ENCODE measurements around the gene C11orf97.
"Not testable (repeated sequence)": the region's sequence is repeated elsewhere in the genome, so short reads cannot be mapped to it uniquely, and the experiment has no call there.

Gene C11orf97

GRCh38 chr11:94501522-94501921, 10.7 kb upstream of the C11orf97 start:
- Histone ChIP-seq H3K4me1 (ENCODE audit: control insufficient read depth, insufficient read depth, low read length) (no peaks in the 10 kb centered on the region), H3K27me3 (ENCODE audit: control insufficient read depth, insufficient read depth, low read length) (no peaks in the 10 kb centered on the region), H3K36me3 (ENCODE audit: control insufficient read depth, insufficient read depth, low read length) (no peaks in the 10 kb centered on the region; the same call in 1 of the 2 replicates), H3K4me3 (ENCODE audit: low read length) (no peak overlapping the region), H3K27ac (ENCODE audit: low read length) (no peak overlapping the region), H3K9me3 (ENCODE audit: control insufficient read depth, insufficient read depth, low read length) (no peaks in the 10 kb centered on the region)
- WGBS (ENCODE audit: insufficient coverage, insufficient read length): no CpG with 5 or more reads among the region's 2 CpGs
- DNase-seq (ENCODE audit: low read depth, low spot score): no peak

GRCh38 chr11:94504689-94505293, 7.5 kb upstream of the C11orf97 start:
- no CpG with 5 or more reads among the region's 3 CpGs for WGBS (ENCODE audit: insufficient coverage, insufficient read length)
- no peak overlapping the region for H3K4me3 ChIP-seq (ENCODE audit: low read length)

GRCh38 chr11:94506513-94506912, 5.7 kb upstream of the C11orf97 start:
- H3K36me3 ChIP-seq (ENCODE audit: control insufficient read depth, insufficient read depth, low read length); H3K27me3 ChIP-seq (ENCODE audit: control insufficient read depth, insufficient read depth, low read length); H3K27ac ChIP-seq (ENCODE audit: low read length); H3K9me3 ChIP-seq (ENCODE audit: control insufficient read depth, insufficient read depth, low read length); DNase-seq (ENCODE audit: low read depth, low spot score); H3K4me3 ChIP-seq (ENCODE audit: low read length); H3K4me1 ChIP-seq (ENCODE audit: control insufficient read depth, insufficient read depth, low read length): not testable (repeated sequence)
- no CpG with 5 or more reads among the region's 5 CpGs for WGBS (ENCODE audit: insufficient coverage, insufficient read length)

More at GRCh38 chr11:94504689-94505293, 7.5 kb upstream of the C11orf97 start:
- no peak for DNase-seq (ENCODE audit: low read depth, low spot score)
- no peaks in the 10 kb centered on the region for H3K9me3 ChIP-seq (ENCODE audit: control insufficient read depth, insufficient read depth, low read length)
- H3K4me1 ChIP-seq (ENCODE audit: control insufficient read depth, insufficient read depth, low read length): no peaks in the 10 kb centered on the region
- no peaks in the 10 kb centered on the region for H3K27me3 ChIP-seq (ENCODE audit: control insufficient read depth, insufficient read depth, low read length)
- no peaks in the 10 kb centered on the region for H3K36me3 ChIP-seq (ENCODE audit: control insufficient read depth, insufficient read depth, low read length)
- H3K27ac ChIP-seq (ENCODE audit: low read length): no peak overlapping the region

- no peaks in the 10 kb centered on the region for H3K36me3 ChIP-seq (ENCODE audit: control insufficient read depth, insufficient read depth, low read length)
- DNase-seq (ENCODE audit: low read depth, low spot score): no peak
- no peak overlapping the region for H3K4me3 ChIP-seq (ENCODE audit: low read length)
- H3K27me3 ChIP-seq (ENCODE audit: control insufficient read depth, insufficient read depth, low read length): no peaks in the 10 kb centered on the region
- peaks cover under 1% of the 10 kb centered on the region; the same call in 1 of the 2 replicates for H3K4me1 ChIP-seq (ENCODE audit: control insufficient read depth, insufficient read depth, low read length)
- no peaks in the 10 kb centered on the region for H3K9me3 ChIP-seq (ENCODE audit: control insufficient read depth, insufficient read depth, low read length)
- H3K27ac ChIP-seq (ENCODE audit: low read length): no peak overlapping the region
- no CpG with 5 or more reads among the region's 4 CpGs for WGBS (ENCODE audit: insufficient coverage, insufficient read length)
Measured at GRCh38 chr11:94507485-94507884, 4.8 kb upstream of the C11orf97 start.

- no CpG with 5 or more reads among the region's 2 CpGs for WGBS (ENCODE audit: insufficient coverage, insufficient read length)
- DNase-seq (ENCODE audit: low read depth, low spot score): no peak
Measured at GRCh38 chr11:94513091-94513490, 830 bp downstream of the C11orf97 start.

GRCh38 chr11:94515398-94515797, 3.1 kb downstream of the C11orf97 start:
- Histone ChIP-seq H3K27me3 (ENCODE audit: control insufficient read depth, insufficient read depth, low read length) (no peaks in the 10 kb centered on the region), H3K27ac (ENCODE audit: low read length) (no peak overlapping the region), H3K4me3 (ENCODE audit: low read length) (no peak overlapping the region), H3K36me3 (ENCODE audit: control insufficient read depth, insufficient read depth, low read length) (no peaks in the 10 kb centered on the region), H3K4me1 (ENCODE audit: control insufficient read depth, insufficient read depth, low read length) (peaks cover 2% of the 10 kb centered on the region; the same call in 1 of the 2 replicates), H3K9me3 (ENCODE audit: control insufficient read depth, insufficient read depth, low read length) (no peaks in the 10 kb centered on the region)
- WGBS (ENCODE audit: insufficient coverage, insufficient read length): no CpG with 5 or more reads among the region's 2 CpGs
- DNase-seq (ENCODE audit: low read depth, low spot score): no peak

More at GRCh38 chr11:94513091-94513490, 830 bp downstream of the C11orf97 start:
- H3K4me1 ChIP-seq (ENCODE audit: control insufficient read depth, insufficient read depth, low read length): peaks cover 2% of the 10 kb centered on the region; the same call in 1 of the 2 replicates
- H3K36me3 ChIP-seq (ENCODE audit: control insufficient read depth, insufficient read depth, low read length): no peaks in the 10 kb centered on the region
- H3K9me3 ChIP-seq (ENCODE audit: control insufficient read depth, insufficient read depth, low read length): no peaks in the 10 kb centered on the region
- H3K27me3 ChIP-seq (ENCODE audit: control insufficient read depth, insufficient read depth, low read length): no peaks in the 10 kb centered on the region
- no peak overlapping the region for H3K27ac ChIP-seq (ENCODE audit: low read length)
- no peak overlapping the region for H3K4me3 ChIP-seq (ENCODE audit: low read length)

GRCh38 chr11:94516725-94517124, 4.5 kb downstream of the C11orf97 start:
- H3K36me3 ChIP-seq (ENCODE audit: control insufficient read depth, insufficient read depth, low read length): no peaks in the 10 kb centered on the region
- DNase-seq (ENCODE audit: low read depth, low spot score): no peak
- no peaks in the 10 kb centered on the region for H3K9me3 ChIP-seq (ENCODE audit: control insufficient read depth, insufficient read depth, low read length)
- no peak overlapping the region for H3K27ac ChIP-seq (ENCODE audit: low read length)
- H3K4me3 ChIP-seq (ENCODE audit: low read length): no peak overlapping the region
- no CpG with 5 or more reads among the region's 1 CpG for WGBS (ENCODE audit: insufficient coverage, insufficient read length)
- H3K4me1 ChIP-seq (ENCODE audit: control insufficient read depth, insufficient read depth, low read length): peaks cover 2% of the 10 kb centered on the region; the same call in 1 of the 2 replicates
- H3K27me3 ChIP-seq (ENCODE audit: control insufficient read depth, insufficient read depth, low read length): no peaks in the 10 kb centered on the region

GRCh38 chr11:94518300-94518699, 6.0 kb downstream of the C11orf97 start:
- no peak for DNase-seq (ENCODE audit: low read depth, low spot score)
- Histone ChIP-seq H3K27me3 (ENCODE audit: control insufficient read depth, insufficient read depth, low read length) (no peaks in the 10 kb centered on the region), H3K9me3 (ENCODE audit: control insufficient read depth, insufficient read depth, low read length) (no peaks in the 10 kb centered on the region), H3K4me3 (ENCODE audit: low read length) (no peak overlapping the region), H3K4me1 (ENCODE audit: control insufficient read depth, insufficient read depth, low read length) (no peaks in the 10 kb centered on the region), H3K36me3 (ENCODE audit: control insufficient read depth, insufficient read depth, low read length) (no peaks in the 10 kb centered on the region), H3K27ac (ENCODE audit: low read length) (no peak overlapping the region)
- WGBS (ENCODE audit: insufficient coverage, insufficient read length): no CpG with 5 or more reads among the region's 4 CpGs

- no peaks in the 10 kb centered on the region for H3K36me3 ChIP-seq (ENCODE audit: control insufficient read depth, insufficient read depth, low read length)
- H3K9me3 ChIP-seq (ENCODE audit: control insufficient read depth, insufficient read depth, low read length): no peaks in the 10 kb centered on the region
- H3K27ac ChIP-seq (ENCODE audit: low read length): no peak overlapping the region
- H3K27me3 ChIP-seq (ENCODE audit: control insufficient read depth, insufficient read depth, low read length): no peaks in the 10 kb centered on the region
- no peak for DNase-seq (ENCODE audit: low read depth, low spot score)
- H3K4me3 ChIP-seq (ENCODE audit: low read length): no peak overlapping the region
- WGBS (ENCODE audit: insufficient coverage, insufficient read length): no CpG with 5 or more reads among the region's 5 CpGs
- no peaks in the 10 kb centered on the region for H3K4me1 ChIP-seq (ENCODE audit: control insufficient read depth, insufficient read depth, low read length)
Measured at GRCh38 chr11:94519478-94520084, 7.3 kb downstream of the C11orf97 start.

GRCh38 chr11:94521684-94522083, 9.4 kb downstream of the C11orf97 start:
- Histone ChIP-seq H3K9me3 (ENCODE audit: control insufficient read depth, insufficient read depth, low read length) (no peaks in the 10 kb centered on the region), H3K27ac (ENCODE audit: low read length) (no peak overlapping the region), H3K4me1 (ENCODE audit: control insufficient read depth, insufficient read depth, low read length) (no peaks in the 10 kb centered on the region), H3K4me3 (ENCODE audit: low read length) (no peak overlapping the region), H3K36me3 (ENCODE audit: control insufficient read depth, insufficient read depth, low read length) (no peaks in the 10 kb centered on the region), H3K27me3 (ENCODE audit: control insufficient read depth, insufficient read depth, low read length) (no peaks in the 10 kb centered on the region)
- no peak for DNase-seq (ENCODE audit: low read depth, low spot score)
- no CpG with 5 or more reads among the region's 5 CpGs for WGBS (ENCODE audit: insufficient coverage, insufficient read length)

- no CpG with 5 or more reads among the region's 1 CpG for WGBS (ENCODE audit: insufficient coverage, insufficient read length)
- H3K27ac ChIP-seq (ENCODE audit: low read length): no peak overlapping the region
- no peaks in the 10 kb centered on the region for H3K36me3 ChIP-seq (ENCODE audit: control insufficient read depth, insufficient read depth, low read length)
- no peak for DNase-seq (ENCODE audit: low read depth, low spot score)
- no peaks in the 10 kb centered on the region for H3K4me1 ChIP-seq (ENCODE audit: control insufficient read depth, insufficient read depth, low read length)
- no peak overlapping the region for H3K4me3 ChIP-seq (ENCODE audit: low read length)
- H3K9me3 ChIP-seq (ENCODE audit: control insufficient read depth, insufficient read depth, low read length): no peaks in the 10 kb centered on the region
- no peaks in the 10 kb centered on the region for H3K27me3 ChIP-seq (ENCODE audit: control insufficient read depth, insufficient read depth, low read length)
Measured at GRCh38 chr11:94524341-94524740, 12.1 kb downstream of the C11orf97 start.
